Prostate gland (tissue), 2 donors: ENCODE data around the gene LCN9.

Source experiments
- POLR2A ChIP-seq: fragments of 450-650 bp; IDR thresholded peaks from one replicate; pipeline ENCODE4 v1.6.1; 2016; ENCODE audit warnings: antibody characterized with exemption, mild to moderate bottlenecking
- POLR2AphosphoS5 ChIP-seq: sonication (generic); formaldehyde crosslinking; IDR thresholded peaks from one replicate; pipeline ENCODE4 v1.6.1; 2017; ENCODE audit warnings: antibody characterized with exemption
- TF ChIP-seq, protein P1 (sequence below), 4 experiments: fragments of 200-600 bp in 2 of 4; fragments of 450-650 bp in 2 of 4; sonication (generic) in 2 of 4; IDR thresholded peaks; 1 replicate in 3 of 4; 2 replicates in 1 of 4; pipeline ENCODE4 v1.5.1; 2016 to 2019; ENCODE audit warnings: antibody characterized with exemption in 4 of 4, mild to moderate bottlenecking in 2 of 4, moderate library complexity in 2 of 4

DNA sequence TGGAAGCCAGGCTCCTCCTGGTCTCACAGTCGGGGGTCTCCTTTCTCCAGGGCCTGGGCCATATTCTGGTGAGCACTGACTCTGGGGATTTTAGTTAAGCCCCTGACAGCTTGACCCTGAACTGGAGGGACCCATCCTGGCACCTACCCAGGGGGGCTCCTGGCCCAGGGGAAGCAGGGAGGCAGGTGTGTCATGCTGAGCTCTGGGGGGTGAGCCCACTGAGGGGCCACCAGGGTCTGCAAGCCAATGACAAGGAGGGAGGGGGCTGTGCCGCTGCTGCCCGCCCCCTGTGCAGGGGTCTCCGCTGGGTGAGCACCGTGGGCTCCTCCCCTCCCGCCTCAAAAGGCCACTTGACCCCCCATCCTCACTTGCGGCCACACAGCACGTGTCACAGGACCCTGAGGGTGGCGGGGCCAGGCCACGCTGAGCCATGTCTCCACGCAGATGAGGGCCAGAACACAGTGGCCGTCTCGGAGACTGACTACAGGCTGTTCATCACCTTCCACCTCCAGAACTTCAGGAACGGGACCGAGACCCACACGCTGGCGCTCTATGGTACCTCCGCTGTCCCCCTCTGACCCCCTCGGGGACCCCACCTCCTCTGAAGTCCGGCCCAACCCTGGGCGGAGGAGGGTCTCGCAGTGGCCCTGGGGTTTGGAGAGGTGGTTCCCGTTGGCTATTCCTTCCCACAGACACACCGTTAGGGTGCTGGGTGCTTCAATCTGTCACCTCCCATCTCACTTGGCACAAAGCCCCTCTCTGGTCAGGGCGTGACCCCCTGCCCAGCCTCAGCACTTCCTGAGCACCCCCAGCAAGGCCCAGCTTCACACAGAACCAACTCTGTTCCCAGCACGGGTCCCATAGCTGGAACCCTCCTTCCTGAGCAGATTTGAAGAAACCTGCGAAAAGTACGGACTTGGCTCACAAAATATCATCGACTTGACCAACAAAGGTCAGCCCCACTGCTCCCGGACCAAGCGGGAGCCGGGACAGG, 2.0 kb downstream of the LCN9 start:
- TF ChIP-seq POLR2A (no peak), POLR2AphosphoS5 (no peak)
- TF ChIP-seq, protein P1, sequence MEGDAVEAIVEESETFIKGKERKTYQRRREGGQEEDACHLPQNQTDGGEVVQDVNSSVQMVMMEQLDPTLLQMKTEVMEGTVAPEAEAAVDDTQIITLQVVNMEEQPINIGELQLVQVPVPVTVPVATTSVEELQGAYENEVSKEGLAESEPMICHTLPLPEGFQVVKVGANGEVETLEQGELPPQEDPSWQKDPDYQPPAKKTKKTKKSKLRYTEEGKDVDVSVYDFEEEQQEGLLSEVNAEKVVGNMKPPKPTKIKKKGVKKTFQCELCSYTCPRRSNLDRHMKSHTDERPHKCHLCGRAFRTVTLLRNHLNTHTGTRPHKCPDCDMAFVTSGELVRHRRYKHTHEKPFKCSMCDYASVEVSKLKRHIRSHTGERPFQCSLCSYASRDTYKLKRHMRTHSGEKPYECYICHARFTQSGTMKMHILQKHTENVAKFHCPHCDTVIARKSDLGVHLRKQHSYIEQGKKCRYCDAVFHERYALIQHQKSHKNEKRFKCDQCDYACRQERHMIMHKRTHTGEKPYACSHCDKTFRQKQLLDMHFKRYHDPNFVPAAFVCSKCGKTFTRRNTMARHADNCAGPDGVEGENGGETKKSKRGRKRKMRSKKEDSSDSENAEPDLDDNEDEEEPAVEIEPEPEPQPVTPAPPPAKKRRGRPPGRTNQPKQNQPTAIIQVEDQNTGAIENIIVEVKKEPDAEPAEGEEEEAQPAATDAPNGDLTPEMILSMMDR (IDR thresholded peaks at IDR 0.05): no peak
